OCI-M2 (cell line): ENCODE measurements around the gene VWC2L.

Experiments
- DNase-seq: peaks from one replicate; lab custom pipeline; 2025; ENCODE audit not compliant: unreplicated experiment; lab: John Stamatoyannopoulos, UW

Gene VWC2L

GRCh38 chr2:214579035-214579434 lies 168.2 kb downstream of the VWC2L start:
- no peak for DNase-seq

DNA sequence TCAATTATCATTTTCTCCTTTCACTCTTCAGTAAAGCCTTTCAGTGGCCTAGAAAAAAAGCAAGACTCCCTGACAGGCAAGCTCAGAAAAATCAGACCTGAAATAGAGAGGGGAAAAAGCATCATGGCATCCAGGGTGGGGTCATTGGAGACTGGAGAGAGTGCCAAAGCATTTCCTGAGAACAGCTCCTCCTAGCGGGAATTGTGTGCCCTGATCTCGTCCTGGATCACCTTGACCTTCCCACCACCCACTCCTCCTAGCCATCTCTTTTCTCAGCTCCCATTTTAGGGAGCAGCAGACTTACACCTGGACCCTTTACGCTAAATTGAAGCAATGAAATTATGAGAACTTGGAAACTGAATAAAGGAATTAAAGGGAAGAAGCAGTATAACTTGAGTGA lies 176.6 kb downstream of the VWC2L start:
- DNase-seq = no peak

DNA sequence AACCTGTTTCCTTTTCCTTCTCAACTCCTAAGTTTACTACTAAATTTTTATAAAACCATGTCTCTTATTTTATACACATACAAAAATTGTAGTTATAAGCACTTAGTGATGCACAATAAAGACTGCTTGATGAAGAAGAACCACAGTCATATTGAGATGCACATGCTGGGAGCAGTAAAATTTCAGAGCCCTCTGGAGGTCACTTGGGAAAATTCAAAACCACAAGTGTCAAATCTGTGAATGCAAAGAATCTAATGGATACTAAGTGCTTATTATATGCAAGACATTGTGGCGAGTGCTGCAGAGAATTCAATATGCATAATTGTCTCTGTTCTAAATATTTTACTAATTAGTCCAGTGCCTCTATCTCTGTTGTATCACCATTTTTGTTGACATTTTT lies 180.5 kb downstream of the VWC2L start:
- no peak for DNase-seq

GRCh38 chr2:214592011-214592410 lies 181.2 kb downstream of the VWC2L start:
- DNase-seq = no peak

DNA sequence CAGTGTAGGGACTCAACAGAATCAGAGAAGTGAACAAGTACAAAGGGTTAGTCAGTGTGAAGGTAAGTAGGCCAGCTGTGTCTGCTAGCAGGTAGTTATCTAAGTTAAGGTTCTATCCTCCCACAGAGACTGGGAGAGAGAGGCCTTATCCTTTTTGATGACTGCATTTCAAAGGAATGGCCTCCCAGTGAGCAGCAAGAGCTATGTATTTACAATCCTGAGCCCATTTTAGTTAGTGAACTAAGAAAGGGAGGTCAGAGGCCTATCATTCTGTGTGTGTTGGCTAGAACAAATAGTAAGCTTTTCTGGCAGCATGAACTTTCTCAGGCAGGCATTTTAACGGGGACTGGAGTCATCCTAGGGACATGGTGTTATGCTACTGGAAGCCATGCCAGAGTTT lies 182.9 kb downstream of the VWC2L start:
- DNase-seq = no peak

GRCh38 chr2:214601852-214602633 lies 191.2 kb downstream of the VWC2L start:
- DNase-seq = no peak

DNA sequence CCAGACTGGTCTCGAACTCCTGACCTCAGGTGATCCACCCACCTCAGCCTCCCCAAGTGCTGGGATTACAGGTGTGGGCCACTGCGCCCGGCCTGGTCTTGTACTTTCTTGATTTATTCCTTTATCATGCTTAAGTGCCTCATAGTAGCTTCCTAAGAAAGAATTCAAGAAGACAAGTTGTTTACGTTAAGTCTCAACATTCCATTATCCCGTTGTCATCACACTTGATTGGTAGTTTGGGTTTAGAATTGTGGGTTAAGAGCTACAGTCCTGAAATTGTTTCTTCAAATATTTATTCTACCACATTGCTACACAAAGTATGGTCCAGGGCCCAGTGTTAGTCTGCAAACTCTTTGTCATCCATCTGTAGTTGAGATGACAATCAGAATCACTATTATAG lies 194.0 kb downstream of the VWC2L start:
- DNase-seq = no peak

DNA sequence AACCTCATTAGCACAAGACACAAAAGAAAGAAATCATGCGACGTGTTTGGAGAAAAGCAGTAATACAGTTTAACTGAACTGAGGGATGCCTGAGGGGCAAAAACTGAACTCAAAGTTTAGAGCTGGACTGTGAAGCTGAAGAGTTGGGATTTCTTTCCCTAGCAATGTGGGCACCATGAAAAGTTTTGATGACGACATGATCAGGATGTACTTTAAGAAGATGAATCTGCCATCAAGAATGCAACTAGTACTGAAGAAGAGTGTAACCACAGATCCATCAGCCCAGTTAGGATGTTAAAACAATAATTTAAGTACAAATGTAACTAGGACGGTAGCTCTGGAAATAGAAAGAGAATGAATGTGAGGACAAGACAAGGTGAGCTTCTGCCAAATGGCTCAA lies 196.2 kb downstream of the VWC2L start:
- DNase-seq = no peak

DNA sequence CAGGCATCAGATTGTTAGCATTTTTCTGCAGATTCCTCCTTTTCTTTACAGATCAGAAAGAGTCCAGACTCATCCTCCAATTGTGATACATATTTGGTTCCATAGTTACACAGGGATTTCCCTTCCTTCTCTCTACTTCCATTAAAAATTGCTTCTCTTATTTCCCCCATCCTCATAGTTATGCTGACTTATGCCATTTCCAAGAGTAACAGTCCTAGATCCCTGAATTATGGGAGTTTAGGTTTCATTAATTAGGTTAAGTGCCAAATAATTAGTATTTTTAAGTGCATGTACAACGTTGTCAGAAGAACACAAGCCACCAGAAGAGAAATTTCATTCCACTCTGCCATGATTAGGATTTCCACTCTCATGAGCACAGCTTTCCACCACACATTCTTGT lies 200.2 kb downstream of the VWC2L start:
- no peak for DNase-seq

DNA sequence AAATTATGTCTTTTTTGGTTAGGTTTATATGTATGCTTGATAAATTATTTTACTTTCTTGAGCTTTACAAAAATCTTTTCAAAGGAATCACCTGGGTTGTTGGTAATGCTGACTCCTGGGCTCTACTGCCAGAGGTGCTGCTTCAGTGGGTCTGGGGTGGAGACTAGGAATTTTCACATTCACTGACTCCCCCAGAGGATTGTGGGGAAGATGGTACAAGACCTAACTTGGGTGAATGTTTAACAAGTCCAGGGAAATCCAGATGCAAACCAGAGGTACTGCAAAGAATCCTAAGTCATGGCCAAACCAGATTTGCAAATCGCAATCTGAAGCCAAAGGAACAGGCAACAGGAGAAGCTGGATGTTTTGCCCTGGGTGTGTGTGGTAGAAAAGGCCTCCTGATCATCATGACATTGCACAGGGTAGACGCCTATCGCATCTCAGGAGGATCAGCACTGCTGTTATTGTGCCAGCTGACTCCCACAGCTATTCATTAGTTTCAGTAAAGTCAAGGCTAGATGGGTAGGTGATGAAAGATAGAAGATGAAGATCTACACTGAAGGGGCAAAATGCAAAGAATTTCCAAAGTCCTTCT lies 213.4 kb downstream of the VWC2L start:
- no peak for DNase-seq

- no peak for DNase-seq
Observed at GRCh38 chr2:214628091-214628490, 217.2 kb downstream of the VWC2L start.
